Measurements from ENCODE around the gene AIF1. TPM values are rescaled to one million over a fixed set of nuclear protein-coding genes. Genes with fewer than 3 reads are reported as not detected.

The AIF1 gene
- total RNA-seq, 4 donors from 2014 or later = 2.6 to 16.3 (median 5.8) TPM

GRCh38 chr6:31634969-31635575, 20.0 kb downstream of the AIF1 start:
- no peak for DNase-seq (ENCODE audit: low spot score in 2 of 2)
- H3K9me3 ChIP-seq = no peaks in the 10 kb centered on the region
- H3K36me3 ChIP-seq = peaks cover 99% of the 10 kb centered on the region
- whole genome bisulfite sequencing = 83% methylated on average over 11 of the region's 11 CpGs
- no peaks in the 10 kb centered on the region for H3K27me3 ChIP-seq
- H3K4me1 ChIP-seq = no peaks in the 10 kb centered on the region
- TF ChIP-seq POLR2A (IDR thresholded peaks at IDR 0.05) (no peak), POLR2AphosphoS5 (IDR thresholded peaks at IDR 0.05) (no peak), EP300 (IDR thresholded peaks at IDR 0.05) (no peak)
- TF ChIP-seq, protein P1, sequence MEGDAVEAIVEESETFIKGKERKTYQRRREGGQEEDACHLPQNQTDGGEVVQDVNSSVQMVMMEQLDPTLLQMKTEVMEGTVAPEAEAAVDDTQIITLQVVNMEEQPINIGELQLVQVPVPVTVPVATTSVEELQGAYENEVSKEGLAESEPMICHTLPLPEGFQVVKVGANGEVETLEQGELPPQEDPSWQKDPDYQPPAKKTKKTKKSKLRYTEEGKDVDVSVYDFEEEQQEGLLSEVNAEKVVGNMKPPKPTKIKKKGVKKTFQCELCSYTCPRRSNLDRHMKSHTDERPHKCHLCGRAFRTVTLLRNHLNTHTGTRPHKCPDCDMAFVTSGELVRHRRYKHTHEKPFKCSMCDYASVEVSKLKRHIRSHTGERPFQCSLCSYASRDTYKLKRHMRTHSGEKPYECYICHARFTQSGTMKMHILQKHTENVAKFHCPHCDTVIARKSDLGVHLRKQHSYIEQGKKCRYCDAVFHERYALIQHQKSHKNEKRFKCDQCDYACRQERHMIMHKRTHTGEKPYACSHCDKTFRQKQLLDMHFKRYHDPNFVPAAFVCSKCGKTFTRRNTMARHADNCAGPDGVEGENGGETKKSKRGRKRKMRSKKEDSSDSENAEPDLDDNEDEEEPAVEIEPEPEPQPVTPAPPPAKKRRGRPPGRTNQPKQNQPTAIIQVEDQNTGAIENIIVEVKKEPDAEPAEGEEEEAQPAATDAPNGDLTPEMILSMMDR (IDR thresholded peaks at IDR 0.05) = no peak
- H3K4me3 ChIP-seq = no peak overlapping the region
- no peak overlapping the region for H3K27ac ChIP-seq

- H3K27me3 ChIP-seq = no peaks in the 10 kb centered on the region
- 82% methylated on average over 27 of the region's 27 CpGs for WGBS
- H3K4me3 ChIP-seq = no peak overlapping the region
- TF ChIP-seq POLR2A (IDR thresholded peaks at IDR 0.05) (no peak), EP300 (IDR thresholded peaks at IDR 0.05) (no peak), POLR2AphosphoS5 (IDR thresholded peaks at IDR 0.05) (no peak)
- DNase-seq (ENCODE audit: low spot score in 2 of 2) = no peak
- no peak overlapping the region for H3K27ac ChIP-seq
- no peaks in the 10 kb centered on the region for H3K9me3 ChIP-seq
- peaks cover 99% of the 10 kb centered on the region for H3K36me3 ChIP-seq
- no peaks in the 10 kb centered on the region for H3K4me1 ChIP-seq
Measured at GRCh38 chr6:31636698-31637596, 21.9 kb downstream of the AIF1 start.

DNA sequence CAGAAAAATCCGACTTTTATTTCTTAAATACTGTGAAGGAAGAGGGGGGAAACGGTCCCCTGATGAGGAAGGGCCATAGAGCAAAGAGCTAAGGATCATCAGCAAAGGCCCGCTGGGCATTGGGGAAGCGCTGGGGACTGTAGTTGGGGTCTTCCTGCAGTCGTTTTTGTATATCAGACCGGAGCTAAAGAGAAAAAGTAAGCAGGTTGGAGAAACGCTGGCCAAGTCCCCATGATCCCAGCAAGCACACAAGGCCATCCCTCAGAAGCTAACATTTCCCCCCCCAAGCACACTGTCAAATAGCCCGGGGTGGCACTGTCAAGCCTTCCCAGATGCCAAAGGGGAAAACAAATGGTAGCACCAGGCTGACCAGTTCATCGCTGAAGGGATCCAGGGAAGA, 24.0 kb downstream of the AIF1 start:
- 75% methylated on average over 8 of the region's 9 CpGs for WGBS
- H3K4me3 ChIP-seq = no peak overlapping the region
- no peaks in the 10 kb centered on the region for H3K27me3 ChIP-seq
- no peak for TF ChIP-seq POLR2AphosphoS5 (IDR thresholded peaks at IDR 0.05)
- no peak for TF ChIP-seq EP300 (IDR thresholded peaks at IDR 0.05)
- TF ChIP-seq, protein P1 (IDR thresholded peaks at IDR 0.05) = no peak
- no peak for TF ChIP-seq POLR2A (IDR thresholded peaks at IDR 0.05)
- no peaks in the 10 kb centered on the region for H3K9me3 ChIP-seq
- DNase-seq (ENCODE audit: low spot score in 2 of 2) = no peak
- no peaks in the 10 kb centered on the region for H3K4me1 ChIP-seq
- H3K36me3 ChIP-seq = peaks cover 98% of the 10 kb centered on the region
- no peak overlapping the region for H3K27ac ChIP-seq

- Histone ChIP-seq H3K27me3 (no peaks in the 10 kb centered on the region), H3K4me3 (no peak overlapping the region), H3K36me3 (peaks cover 98% of the 10 kb centered on the region), H3K27ac (no peak overlapping the region), H3K9me3 (no peaks in the 10 kb centered on the region), H3K4me1 (no peaks in the 10 kb centered on the region)
- DNase-seq (ENCODE audit: low spot score in 2 of 2) = no peak
- WGBS = 79% methylated on average over 10 of the region's 10 CpGs
- TF ChIP-seq POLR2A (IDR thresholded peaks at IDR 0.05) (no peak), POLR2AphosphoS5 (IDR thresholded peaks at IDR 0.05) (no peak), EP300 (IDR thresholded peaks at IDR 0.05) (no peak)
- TF ChIP-seq, protein P1 (IDR thresholded peaks at IDR 0.05) = no peak
Measured at GRCh38 chr6:31639449-31639861, 24.4 kb downstream of the AIF1 start.

- DNase-seq (ENCODE audit: low spot score in 2 of 2) = no peak
- Histone ChIP-seq H3K27me3 (no peaks in the 10 kb centered on the region), H3K27ac (no peak overlapping the region), H3K4me3 (no peak overlapping the region), H3K4me1 (no peaks in the 10 kb centered on the region), H3K9me3 (no peaks in the 10 kb centered on the region), H3K36me3 (peaks cover 98% of the 10 kb centered on the region)
- TF ChIP-seq, protein P1 (IDR thresholded peaks at IDR 0.05) = no peak
- no peak for TF ChIP-seq EP300 (IDR thresholded peaks at IDR 0.05)
- no peak for TF ChIP-seq POLR2AphosphoS5 (IDR thresholded peaks at IDR 0.05)
- no peak for TF ChIP-seq POLR2A (IDR thresholded peaks at IDR 0.05)
- WGBS = 87% methylated on average over 6 of the region's 6 CpGs
Measured at GRCh38 chr6:31640612-31641011, 25.6 kb downstream of the AIF1 start.
